COLO668 (cell line): ENCODE results near the gene C19orf73.

Experiments used
- DNase-seq: peaks from one replicate; lab custom pipeline; 2025; ENCODE audit not compliant: unreplicated experiment; lab: John Stamatoyannopoulos, UW

The C19orf73 gene

DNA sequence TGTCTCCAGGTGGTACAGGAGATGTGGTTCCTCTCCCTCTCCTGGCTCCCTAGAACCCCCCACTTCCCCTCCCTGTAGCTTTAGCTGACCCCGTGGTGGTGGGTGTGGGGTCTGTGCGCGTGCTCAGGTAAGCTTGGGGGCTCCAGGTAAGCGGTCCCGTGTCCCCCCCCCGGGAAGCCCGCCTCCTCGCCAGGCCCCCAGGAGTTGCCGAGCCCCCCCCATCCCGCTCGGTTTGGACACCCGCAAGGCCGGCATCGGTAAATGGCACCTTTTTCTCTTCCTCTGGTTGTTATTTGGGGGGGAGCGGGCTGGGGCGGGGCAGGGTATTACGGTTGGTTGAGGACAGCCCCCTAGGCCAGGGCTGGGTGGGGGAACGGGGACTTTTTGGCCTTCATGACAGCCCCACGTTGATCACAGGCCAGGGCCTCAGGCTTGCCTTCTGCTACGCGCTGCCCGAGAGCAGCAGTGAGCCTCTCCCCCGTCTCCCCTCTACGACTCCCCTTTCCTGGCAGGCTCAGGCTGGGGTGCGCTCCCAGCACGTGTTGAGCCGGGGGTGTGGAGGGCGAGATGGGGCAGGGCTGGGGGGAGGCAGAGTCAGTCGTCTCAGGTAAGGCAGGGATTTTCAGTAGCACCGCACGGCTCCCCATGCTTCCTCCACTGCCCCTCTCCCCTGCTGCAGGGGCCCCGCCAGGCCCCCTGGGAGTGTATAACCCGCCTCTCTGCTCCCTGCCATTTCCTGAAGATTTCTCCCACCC lies 15.4 kb downstream of the C19orf73 start:
- DNase-seq, result no peak

GRCh38 chr19:49102303-49102702 lies 16.6 kb downstream of the C19orf73 start:
- no peak for DNase-seq

- no peak for DNase-seq
Observed at GRCh38 chr19:49101160-49101559, 17.8 kb downstream of the C19orf73 start.

DNA sequence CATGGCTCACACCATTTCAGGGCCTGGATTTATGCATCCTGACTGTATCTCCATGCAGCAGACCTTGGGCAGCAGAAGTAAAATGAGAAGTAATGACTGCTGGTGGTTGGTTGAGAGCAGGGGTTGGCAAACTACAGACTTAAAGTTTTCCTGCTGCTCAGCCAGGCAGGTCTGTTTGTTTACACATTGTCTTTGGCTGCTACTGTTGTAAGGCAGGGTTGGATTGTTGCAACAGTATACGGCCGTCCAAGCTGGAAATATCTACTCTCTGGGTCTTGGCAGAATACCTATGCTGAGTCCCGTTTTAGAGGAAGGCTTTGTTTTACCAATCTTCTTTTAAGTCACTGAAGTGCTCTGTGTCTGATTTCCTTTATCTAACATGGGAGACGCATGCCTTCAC lies 20.1 kb downstream of the C19orf73 start:
- DNase-seq, result no peak

DNA sequence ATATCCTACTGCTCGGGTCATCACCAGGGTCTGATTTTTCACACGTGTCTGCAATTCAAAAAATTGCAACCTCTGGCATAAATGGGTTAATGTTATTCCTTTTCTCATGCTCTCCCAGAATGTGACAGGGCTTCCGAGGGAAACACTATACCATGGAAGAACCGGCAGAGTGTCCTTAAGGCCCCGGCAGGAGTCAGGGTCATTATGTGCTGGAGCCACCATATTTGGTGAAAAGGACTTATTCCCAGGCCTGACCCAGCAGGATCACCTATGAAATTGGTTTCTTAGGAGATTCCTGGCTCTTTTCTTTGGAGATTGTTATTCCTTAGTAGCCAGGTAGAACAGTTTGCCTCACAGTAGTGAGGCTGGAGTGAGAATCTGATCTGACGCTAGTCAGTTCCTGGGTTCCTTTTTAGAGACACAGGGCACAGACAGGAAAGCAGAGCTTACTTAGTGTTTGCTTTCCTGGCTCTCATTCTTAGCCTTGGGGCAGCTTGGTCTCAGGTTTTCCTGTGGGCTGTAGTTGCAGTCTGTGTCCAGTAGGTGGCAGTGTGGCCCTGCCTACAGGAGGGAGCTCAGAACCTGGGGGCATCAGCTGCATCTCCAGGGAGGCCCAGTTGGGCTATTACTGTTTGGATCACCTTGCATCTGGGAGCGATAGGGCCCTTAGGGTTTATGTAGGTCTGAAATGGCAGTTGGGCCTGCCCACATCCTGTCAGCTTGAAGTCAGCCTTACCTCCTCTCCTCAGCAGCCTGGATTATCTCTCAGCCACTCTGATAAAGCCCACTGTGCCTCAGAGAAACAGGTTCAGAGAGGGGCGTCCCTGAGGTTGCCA lies 21.3 kb downstream of the C19orf73 start:
- DNase-seq, result peak; percentile 65

- no peak for DNase-seq
Observed at GRCh38 chr19:49094505-49095482, 24.1 kb downstream of the C19orf73 start.

DNA sequence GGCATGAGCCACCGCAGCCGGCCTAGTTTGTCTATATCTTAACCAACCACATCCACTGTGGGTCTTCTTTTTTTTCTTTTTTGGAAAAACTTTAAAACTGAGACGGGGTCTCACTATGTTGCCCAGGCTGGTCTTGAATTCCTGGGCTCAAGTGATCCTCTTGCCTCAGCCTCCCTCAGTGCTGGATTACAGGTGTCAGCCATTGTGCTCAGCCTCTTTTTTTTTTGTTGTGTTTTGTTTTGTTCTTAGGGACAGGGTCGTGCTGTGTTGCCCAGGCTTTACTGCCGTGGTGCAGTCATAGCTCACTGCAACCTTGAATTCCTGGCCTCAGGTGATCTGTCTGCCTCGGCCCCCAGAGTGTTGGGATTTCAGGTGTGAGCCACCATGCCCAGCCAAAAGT lies 26.3 kb downstream of the C19orf73 start:
- DNase-seq, result no peak

DNA sequence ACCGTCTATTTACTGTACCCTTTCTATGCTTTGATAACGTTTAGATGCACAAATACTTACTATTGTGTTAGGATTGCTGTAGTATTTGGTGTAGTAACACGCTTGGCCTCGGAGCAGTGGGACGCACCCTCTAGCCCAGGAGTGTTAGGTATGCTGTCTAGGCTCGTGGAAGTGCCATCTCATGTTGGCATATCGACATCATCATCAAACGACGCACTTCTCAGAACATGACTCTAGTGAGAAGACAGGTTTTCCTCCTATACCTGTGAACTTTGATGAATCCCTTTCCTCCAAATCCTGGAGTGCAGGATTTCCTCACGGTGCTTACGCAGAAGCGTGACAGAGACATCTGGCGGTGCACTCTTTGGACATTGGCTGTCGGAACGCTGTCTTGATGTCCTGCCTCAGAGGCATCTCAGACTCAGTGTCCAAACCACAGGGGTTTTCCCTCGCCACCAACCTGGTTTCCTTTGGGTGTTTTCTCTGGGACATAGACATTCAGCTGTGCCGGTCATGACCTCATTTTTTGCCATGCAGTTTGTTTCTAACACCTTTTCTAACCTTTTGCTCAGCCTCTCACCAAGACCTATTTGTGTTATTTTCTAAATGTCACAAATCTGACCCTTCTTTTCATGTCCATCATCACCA lies 27.4 kb downstream of the C19orf73 start:
- no peak for DNase-seq

DNA sequence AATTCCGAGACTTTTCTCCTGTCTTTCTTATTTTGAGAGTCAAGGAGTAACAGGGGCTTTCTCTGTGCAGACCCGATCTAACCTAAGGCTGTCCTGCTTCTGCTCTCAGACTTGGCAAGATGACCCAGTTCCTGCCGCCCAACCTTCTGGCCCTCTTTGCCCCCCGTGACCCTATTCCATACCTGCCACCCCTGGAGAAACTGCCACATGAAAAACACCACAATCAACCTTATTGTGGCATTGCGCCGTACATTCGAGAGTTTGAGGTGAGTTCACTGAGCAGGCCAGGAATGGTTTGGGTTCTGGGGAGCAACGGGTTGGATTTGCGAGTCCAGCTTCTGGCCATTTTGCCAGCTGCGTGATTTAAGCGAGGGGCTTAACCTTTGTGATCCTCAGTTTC lies 32.6 kb downstream of the C19orf73 start:
- DNase-seq, result no peak

GRCh38 chr19:49085868-49086232 lies 33.1 kb downstream of the C19orf73 start:
- no peak for DNase-seq

DNA sequence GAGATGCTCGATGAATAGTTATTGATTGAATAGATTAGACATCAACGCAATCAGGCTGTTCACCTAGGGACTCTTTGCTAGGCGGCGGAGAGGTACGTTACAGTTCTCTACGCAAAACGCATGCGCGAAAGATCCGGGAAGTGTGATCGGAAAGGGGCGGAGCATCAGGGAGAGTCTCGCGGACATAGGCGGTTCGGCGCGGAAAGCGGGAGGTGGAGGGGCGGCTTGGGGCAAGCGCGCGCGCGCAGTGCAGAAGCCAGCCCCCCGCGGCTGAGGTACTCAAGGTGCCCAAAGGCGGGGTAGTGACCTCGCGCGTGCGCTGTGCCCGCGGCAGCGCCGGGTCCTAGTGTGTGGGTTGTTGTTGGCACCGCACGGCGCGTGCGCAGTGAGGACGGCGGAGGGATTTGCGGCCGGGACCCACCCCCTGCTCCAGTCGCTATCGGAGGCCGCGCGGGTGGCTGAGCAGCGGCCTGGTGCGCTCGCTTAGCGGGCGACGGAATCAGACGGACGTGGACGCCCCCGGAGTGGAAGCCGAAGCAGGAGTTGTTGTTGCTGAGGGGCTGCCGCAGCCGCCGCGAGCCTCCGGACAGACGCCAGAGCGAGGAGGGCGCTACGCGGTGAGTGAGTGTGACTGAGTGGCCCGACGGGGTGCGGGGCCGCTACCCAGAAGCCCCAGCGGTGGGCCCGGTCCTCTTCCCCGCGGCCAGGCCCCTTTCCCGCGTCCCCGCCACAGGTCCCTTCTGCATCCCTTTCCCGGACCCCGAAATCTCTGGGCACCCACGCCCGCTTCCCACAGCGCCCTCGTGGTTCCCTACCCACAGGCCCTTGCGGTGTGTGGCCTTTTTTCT lies 33.7 kb downstream of the C19orf73 start, which contains the start of gene SNRNP70:
SNRNP70 (plus strand) TSS at position 432 of the 848 bp plus-strand sequence. CDS start 964 bp downstream, outside the sequence.
- DNase-seq, result peak; percentile 99

GRCh38 chr19:49084206-49085019 lies 34.5 kb downstream of the C19orf73 start:
- peak; percentile 15 for DNase-seq

GRCh38 chr19:49081273-49081672 lies 37.7 kb downstream of the C19orf73 start:
- DNase-seq, result no peak

DNA sequence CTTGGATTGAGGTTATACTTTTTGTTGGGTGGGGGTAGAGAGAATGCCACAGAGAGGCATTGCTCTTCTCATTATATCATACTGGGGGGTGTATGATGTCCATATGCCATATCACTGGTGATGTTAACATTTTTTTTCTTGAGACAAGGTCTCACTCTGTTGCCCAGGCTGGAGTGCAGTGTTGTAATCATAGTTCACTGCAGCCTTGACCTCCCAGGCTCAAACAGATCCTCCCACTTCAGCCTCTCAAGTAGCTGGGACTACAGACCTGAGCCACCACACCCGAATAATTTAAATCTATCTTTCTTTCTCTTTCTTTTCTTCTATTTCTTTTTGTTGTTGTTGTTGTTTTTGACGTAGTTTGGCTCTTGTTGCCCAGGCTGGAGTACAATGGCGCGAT lies 38.6 kb downstream of the C19orf73 start:
- DNase-seq, result no peak

GRCh38 chr19:49074869-49075268 lies 44.1 kb downstream of the C19orf73 start:
- DNase-seq, result peak; percentile 52

GRCh38 chr19:49073514-49074378 lies 45.2 kb downstream of the C19orf73 start:
- DNase-seq, result no peak

DNA sequence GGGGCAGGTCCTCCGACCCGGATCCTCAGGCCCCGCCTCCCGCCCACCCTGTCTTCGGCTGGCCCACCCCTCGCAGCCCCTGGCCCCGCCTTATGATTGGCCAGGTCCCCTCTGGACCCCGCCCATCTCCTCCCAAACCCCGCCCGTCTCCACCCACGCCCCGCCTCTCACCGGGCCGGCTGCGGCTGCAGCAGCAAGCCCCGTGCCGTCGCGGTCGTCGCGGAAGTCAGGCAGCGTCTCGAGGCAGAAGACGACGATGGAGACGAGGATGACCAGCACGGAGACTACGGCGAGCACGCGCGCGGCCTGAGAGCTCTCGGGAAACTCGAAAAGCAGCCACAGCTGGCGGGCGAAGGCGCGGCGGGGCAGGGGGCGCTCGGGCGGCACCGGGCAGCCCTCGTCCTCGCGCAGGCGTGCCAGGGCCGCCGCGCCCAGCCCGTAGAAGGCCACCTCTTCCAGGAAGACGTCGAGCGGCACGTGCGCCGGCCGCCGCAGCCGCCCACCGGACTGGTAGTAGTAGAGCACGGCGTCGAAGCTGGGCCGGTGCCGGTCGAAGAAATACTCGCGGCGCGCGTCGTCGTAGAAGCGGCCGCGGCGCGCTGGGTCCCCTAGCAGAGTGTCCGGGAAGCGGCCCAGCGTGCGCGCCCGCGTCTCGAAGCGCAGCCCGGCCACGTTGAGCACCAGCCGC lies 46.9 kb downstream of the C19orf73 start:
- DNase-seq, result peak; percentile 15
